Cardiac muscle cell (in vitro differentiated cells and primary cell): Measurements from ENCODE around the gene C7orf33. TPM values are rescaled to one million over a fixed set of nuclear protein-coding genes. Genes with fewer than 3 reads are reported as not detected.
A peak's percentile ranks its signal among the peaks of the same experiment; 100 is the strongest.
"Not testable (repeated sequence)": the region's sequence is repeated elsewhere in the genome, so short reads cannot be mapped to it uniquely, and the experiment has no call there.

Experiments used
- DNase-seq, 2 donors: peaks; one replicate each; pipeline versions ENCODE4 v3.0.0 to v3.0.0-alpha.2; 2010 to 2017; ENCODE audit warnings: low read depth in 1 of 2, low spot score in 1 of 2
- H3K27ac ChIP-seq: fragments of 200-600 bp; sonication (generic); 2 replicates; pipeline ENCODE4 v1.5.1; 2016
- H3K27me3 ChIP-seq: fragments of 200-600 bp; sonication (generic); 2 replicates; pipeline ENCODE4 v1.6.0; 2016; ENCODE audit warnings: control low read depth
- H3K36me3 ChIP-seq: fragments of 200-600 bp; sonication (generic); 2 replicates; pipeline ENCODE4 v1.5.1; 2016; ENCODE audit warnings: control low read depth
- H3K4me1 ChIP-seq: fragments of 200-600 bp; sonication (generic); 2 replicates; pipeline ENCODE4 v1.8.1; 2017; ENCODE audit warnings: low read depth, mild to moderate bottlenecking, mixed run types
- H3K4me3 ChIP-seq: fragments of 200-600 bp; sonication (generic); 2 replicates; pipeline ENCODE4 v1.5.1; 2016; ENCODE audit warnings: mild to moderate bottlenecking
- H3K9me3 ChIP-seq: fragments of 200-600 bp; sonication (generic); 2 replicates; pipeline ENCODE4 v1.5.1; 2017; ENCODE audit warnings: low read depth, mild to moderate bottlenecking, control low read depth
- CTCF ChIP-seq: IDR thresholded peaks from 2 replicates; pipeline ENCODE4 v1.5.1; 2012; ENCODE audit warnings: low read depth, mild to moderate bottlenecking, low read length
- polyA plus RNA-seq: library from polyadenylated mRNA; unstranded; fragments of >200 nt; fragmentation: Nextera tagmentation; extraction: Ambion mirVana; gene quantifications from 2 replicates; pipeline ENCODE4 v1.2.1, GENCODE V29; 2016
- total RNA-seq: library from RNA; depleted of rRNA; stranded (reverse); fragments of >200 nt; gene quantifications from 2 replicates; pipeline ENCODE4 v1.2.3, GENCODE V29; 2016

C7orf33 gene
- total and polyA plus RNA-seq, 2 experiments from 2014 or later, result not detected

GRCh38 chr7:148571381-148571780, 19.2 kb upstream of the C7orf33 start:
- no peaks in the 10 kb centered on the region for H3K4me1 ChIP-seq
- H3K9me3 ChIP-seq, result no peaks in the 10 kb centered on the region
- H3K27me3 ChIP-seq, result no peaks in the 10 kb centered on the region
- no peak overlapping the region for H3K4me3 ChIP-seq
- no peak overlapping the region for H3K27ac ChIP-seq
- TF ChIP-seq CTCF, result no peak
- DNase-seq, result no peak
- no peaks in the 10 kb centered on the region for H3K36me3 ChIP-seq

GRCh38 chr7:148572067-148572522, 18.5 kb upstream of the C7orf33 start:
- no peak for DNase-seq
- Histone ChIP-seq H3K4me3 (no peak overlapping the region), H3K27ac (no peak overlapping the region), H3K4me1 (no peaks in the 10 kb centered on the region), H3K9me3 (no peaks in the 10 kb centered on the region), H3K27me3 (no peaks in the 10 kb centered on the region), H3K36me3 (no peaks in the 10 kb centered on the region)
- no peak for TF ChIP-seq CTCF

GRCh38 chr7:148573581-148573980, 17.0 kb upstream of the C7orf33 start:
- not testable (repeated sequence) for H3K9me3 ChIP-seq, H3K36me3 ChIP-seq, H3K27ac ChIP-seq, H3K4me1 ChIP-seq, H3K4me3 ChIP-seq, DNase-seq, H3K27me3 ChIP-seq

GRCh38 chr7:148575640-148576411, 14.7 kb upstream of the C7orf33 start:
- no peak overlapping the region for H3K4me3 ChIP-seq
- H3K4me1 ChIP-seq, result no peaks in the 10 kb centered on the region
- no peaks in the 10 kb centered on the region for H3K27me3 ChIP-seq
- DNase-seq, result peak; percentile 75 to 77
- peak; percentile 91 for TF ChIP-seq CTCF
- H3K27ac ChIP-seq, result no peak overlapping the region
- H3K36me3 ChIP-seq, result no peaks in the 10 kb centered on the region
- H3K9me3 ChIP-seq, result no peaks in the 10 kb centered on the region

- H3K4me3 ChIP-seq, result no peak overlapping the region
- H3K27me3 ChIP-seq, result no peaks in the 10 kb centered on the region
- H3K9me3 ChIP-seq, result no peaks in the 10 kb centered on the region
- TF ChIP-seq CTCF, result no peak
- no peaks in the 10 kb centered on the region for H3K36me3 ChIP-seq
- no peaks in the 10 kb centered on the region for H3K4me1 ChIP-seq
- DNase-seq, result no peak
- H3K27ac ChIP-seq, result no peak overlapping the region
Measured at GRCh38 chr7:148579366-148579765, 11.2 kb upstream of the C7orf33 start.

- Histone ChIP-seq H3K4me1 (no peaks in the 10 kb centered on the region), H3K36me3 (no peaks in the 10 kb centered on the region), H3K9me3 (no peaks in the 10 kb centered on the region), H3K27me3 (no peaks in the 10 kb centered on the region), H3K4me3 (no peak overlapping the region), H3K27ac (no peak overlapping the region)
- DNase-seq, result no peak
- TF ChIP-seq CTCF, result no peak
Measured at GRCh38 chr7:148580446-148580845, 10.1 kb upstream of the C7orf33 start.
